MG63 (cell line): Measurements from ENCODE around the gene CD9. TPM values are rescaled to one million over a fixed set of nuclear protein-coding genes. Genes with fewer than 3 reads are reported as not detected.
"Not testable (repeated sequence)": the region's sequence is repeated elsewhere in the genome, so short reads cannot be mapped to it uniquely, and the experiment has no call there.

ENCODE experiments used
- DNase-seq: peaks from one replicate; pipeline ENCODE4 v3.0.0-alpha.2; 2020
- H3K27me3 ChIP-seq: fragments of 250-450 bp; sonication (Bioruptor Pico); 2 replicates; pipeline ENCODE4 v1.5.1; 2020; ENCODE audit warnings: mild to moderate bottlenecking, moderate library complexity
- H3K36me3 ChIP-seq: fragments of 250-450 bp; sonication (Bioruptor Pico); 2 replicates; pipeline ENCODE4 v1.5.1; 2020; ENCODE audit warnings: mild to moderate bottlenecking, moderate library complexity
- H3K4me3 ChIP-seq: fragments of 250-450 bp; sonication (Bioruptor Pico); 2 replicates; pipeline ENCODE4 v1.5.1; 2020; ENCODE audit warnings: mild to moderate bottlenecking, moderate library complexity
- H3K9me3 ChIP-seq: fragments of 250-450 bp; sonication (Bioruptor Pico); 2 replicates; pipeline ENCODE4 v1.5.1; 2020; ENCODE audit warnings: mild to moderate bottlenecking, moderate library complexity
- total RNA-seq: library from RNA; depleted of rRNA; stranded (reverse); fragments of >200 nt; shearing (Covaris generic); gene quantifications from 2 replicates; pipeline ENCODE4 v1.2.3, GENCODE V29; 2014; ENCODE audit warnings: low replicate concordance

CD9 gene
- total RNA-seq, 1 experiment from 2014 or later, result 98.2 TPM

GRCh38 chr12:6172862-6173261 is 27.3 kb upstream of the CD9 start:
- H3K4me3 ChIP-seq, result no peak overlapping the region
- H3K36me3 ChIP-seq, result no peaks in the 10 kb centered on the region
- no peak for DNase-seq
- no peaks in the 10 kb centered on the region for H3K9me3 ChIP-seq
- H3K27me3 ChIP-seq, result no peaks in the 10 kb centered on the region

GRCh38 chr12:6177642-6178358 is 22.4 kb upstream of the CD9 start:
- H3K36me3 ChIP-seq, result no peaks in the 10 kb centered on the region
- no peaks in the 10 kb centered on the region for H3K27me3 ChIP-seq
- DNase-seq, result no peak
- no peak overlapping the region for H3K4me3 ChIP-seq
- H3K9me3 ChIP-seq, result no peaks in the 10 kb centered on the region

GRCh38 chr12:6178981-6179761 is 21.0 kb upstream of the CD9 start:
- Histone ChIP-seq H3K27me3 (no peaks in the 10 kb centered on the region), H3K9me3 (no peaks in the 10 kb centered on the region), H3K36me3 (no peaks in the 10 kb centered on the region), H3K4me3 (no peak overlapping the region)
- no peak for DNase-seq

- Histone ChIP-seq H3K27me3 (no peaks in the 10 kb centered on the region), H3K36me3 (no peaks in the 10 kb centered on the region), H3K4me3 (no peak overlapping the region), H3K9me3 (no peaks in the 10 kb centered on the region)
- DNase-seq, result peak; percentile 97
Observed at GRCh38 chr12:6180268-6181051, 19.7 kb upstream of the CD9 start.

GRCh38 chr12:6181166-6181565 is 19.0 kb upstream of the CD9 start:
- no peak overlapping the region for H3K4me3 ChIP-seq
- no peaks in the 10 kb centered on the region for H3K9me3 ChIP-seq
- no peaks in the 10 kb centered on the region for H3K27me3 ChIP-seq
- DNase-seq, result no peak
- no peaks in the 10 kb centered on the region for H3K36me3 ChIP-seq

- Histone ChIP-seq H3K36me3 (no peaks in the 10 kb centered on the region), H3K4me3 (no peak overlapping the region), H3K9me3 (no peaks in the 10 kb centered on the region), H3K27me3 (no peaks in the 10 kb centered on the region)
- no peak for DNase-seq
Observed at GRCh38 chr12:6181583-6182278, 18.5 kb upstream of the CD9 start.

- Histone ChIP-seq H3K36me3 (no peaks in the 10 kb centered on the region), H3K4me3 (no peak overlapping the region), H3K9me3 (no peaks in the 10 kb centered on the region), H3K27me3 (no peaks in the 10 kb centered on the region)
- no peak for DNase-seq
Observed at GRCh38 chr12:6182279-6182898, 17.8 kb upstream of the CD9 start.

GRCh38 chr12:6183689-6184428 is 16.3 kb upstream of the CD9 start:
- H3K27me3 ChIP-seq, result no peaks in the 10 kb centered on the region
- H3K4me3 ChIP-seq, result no peak overlapping the region
- H3K9me3 ChIP-seq, result no peaks in the 10 kb centered on the region
- no peaks in the 10 kb centered on the region for H3K36me3 ChIP-seq
- DNase-seq, result peak; percentile 60

GRCh38 chr12:6185961-6186827 is 14.0 kb upstream of the CD9 start:
- no peaks in the 10 kb centered on the region for H3K36me3 ChIP-seq
- H3K4me3 ChIP-seq, result no peak overlapping the region
- DNase-seq, result no peak
- H3K9me3 ChIP-seq, result no peaks in the 10 kb centered on the region
- no peaks in the 10 kb centered on the region for H3K27me3 ChIP-seq

- Histone ChIP-seq H3K27me3 (no peaks in the 10 kb centered on the region), H3K4me3 (no peak overlapping the region), H3K36me3 (no peaks in the 10 kb centered on the region), H3K9me3 (no peaks in the 10 kb centered on the region)
- no peak for DNase-seq
Observed at GRCh38 chr12:6187948-6188793, 12.0 kb upstream of the CD9 start.

- Histone ChIP-seq H3K36me3 (no peaks in the 10 kb centered on the region), H3K9me3 (no peaks in the 10 kb centered on the region), H3K27me3 (no peaks in the 10 kb centered on the region), H3K4me3 (no peak overlapping the region)
- no peak for DNase-seq
Observed at GRCh38 chr12:6189028-6189427, 11.2 kb upstream of the CD9 start.

GRCh38 chr12:6189952-6190598 is 10.1 kb upstream of the CD9 start:
- H3K4me3 ChIP-seq, H3K36me3 ChIP-seq, DNase-seq, H3K27me3 ChIP-seq, H3K9me3 ChIP-seq: not testable (repeated sequence)

GRCh38 chr12:6190767-6191530 is 9.3 kb upstream of the CD9 start:
- not testable (repeated sequence) for H3K9me3 ChIP-seq, DNase-seq, H3K36me3 ChIP-seq, H3K4me3 ChIP-seq, H3K27me3 ChIP-seq
